ENCODE measurements around the gene MEN1.

GRCh38 chr11:64817476-64817875, 7.1 kb upstream of the MEN1 start:
- no peak for TF ChIP-seq NAIF1 (CRISPR knock-in tag; IDR thresholded peaks at IDR 0.05; ENCODE audit: borderline replicate concordance)
- no peak for TF ChIP-seq POLR2A (IDR thresholded peaks at IDR 0.05; ENCODE audit: insufficient read depth in 1 of 2, low read depth in 2 of 2, low read length in 2 of 2)
- no peak for TF ChIP-seq CTCF (CRISPR knock-in tag; IDR thresholded peaks at IDR 0.05)
- TF ChIP-seq ZNF543 (CRISPR knock-in tag; IDR thresholded peaks at IDR 0.05), result no peak
- no peak for TF ChIP-seq KDM1A (CRISPR knock-in tag; IDR thresholded peaks at IDR 0.05)
- no peak for TF ChIP-seq JUNB (CRISPR knock-in tag; IDR thresholded peaks at IDR 0.05; ENCODE audit: borderline replicate concordance)
- no peak for TF ChIP-seq TAF1 (CRISPR knock-in tag; IDR thresholded peaks at IDR 0.05)
- no peak for TF ChIP-seq FOXP4 (CRISPR knock-in tag; IDR thresholded peaks at IDR 0.05)
- TF ChIP-seq FOSL2 (CRISPR knock-in tag; IDR thresholded peaks at IDR 0.05), result no peak
- TF ChIP-seq CEBPG (CRISPR knock-in tag; IDR thresholded peaks at IDR 0.05), result no peak

Data from HepG2 (cell line).